RWPE2 (cell line): ENCODE measurements around the gene TEDC1.

Experiments used
- ATAC-seq: fragments of 200-7000 bp; cut with Tn5 transposase; 3 replicates; pipeline ENCODE4 v1.9.1; 2021; ENCODE audit warnings: low read depth
- DNase-seq: peaks from one replicate; pipeline ENCODE4 v3.0.0-alpha.2; 2020; ENCODE audit warnings: low spot score
- H3K27ac ChIP-seq: fragments of 450-650 bp; 2 replicates; pipeline ENCODE4 v1.5.1; 2017; ENCODE audit warnings: mild to moderate bottlenecking; ENCODE audit not compliant: poor library complexity, severe bottlenecking
- H3K27me3 ChIP-seq: fragments of 250-450 bp; sonication (Bioruptor Pico); 2 replicates; pipeline ENCODE4 v1.5.1; 2021; ENCODE audit warnings: mild to moderate bottlenecking, moderate library complexity; ENCODE audit not compliant: insufficient read depth, poor library complexity, severe bottlenecking
- H3K36me3 ChIP-seq: fragments of 250-450 bp; sonication (Bioruptor Pico); 2 replicates; pipeline ENCODE4 v1.5.1; 2020; ENCODE audit warnings: low read depth, mild to moderate bottlenecking, moderate library complexity
- H3K4me1 ChIP-seq: fragments of 250-450 bp; sonication (Bioruptor Pico); 2 replicates; pipeline ENCODE4 v1.5.1; 2021; ENCODE audit warnings: mild to moderate bottlenecking, moderate library complexity; ENCODE audit not compliant: insufficient read depth, poor library complexity, severe bottlenecking
- H3K4me3 ChIP-seq: fragments of 250-450 bp; sonication (Bioruptor Pico); 2 replicates; pipeline ENCODE4 v1.5.1; 2021; ENCODE audit warnings: mild to moderate bottlenecking, moderate library complexity; ENCODE audit not compliant: severe bottlenecking
- H3K9me3 ChIP-seq: fragments of 250-450 bp; sonication (Bioruptor Pico); 2 replicates; pipeline ENCODE4 v1.5.1; 2021; ENCODE audit warnings: mild to moderate bottlenecking, moderate library complexity; ENCODE audit not compliant: severe bottlenecking
- TF ChIP-seq, protein P1 (sequence below): fragments of 450-650 bp; IDR thresholded peaks from one replicate; pipeline ENCODE4 v1.5.1; 2017; ENCODE audit warnings: mild to moderate bottlenecking, moderate library complexity; ENCODE audit not compliant: poor library complexity, severe bottlenecking

The TEDC1 gene

DNA sequence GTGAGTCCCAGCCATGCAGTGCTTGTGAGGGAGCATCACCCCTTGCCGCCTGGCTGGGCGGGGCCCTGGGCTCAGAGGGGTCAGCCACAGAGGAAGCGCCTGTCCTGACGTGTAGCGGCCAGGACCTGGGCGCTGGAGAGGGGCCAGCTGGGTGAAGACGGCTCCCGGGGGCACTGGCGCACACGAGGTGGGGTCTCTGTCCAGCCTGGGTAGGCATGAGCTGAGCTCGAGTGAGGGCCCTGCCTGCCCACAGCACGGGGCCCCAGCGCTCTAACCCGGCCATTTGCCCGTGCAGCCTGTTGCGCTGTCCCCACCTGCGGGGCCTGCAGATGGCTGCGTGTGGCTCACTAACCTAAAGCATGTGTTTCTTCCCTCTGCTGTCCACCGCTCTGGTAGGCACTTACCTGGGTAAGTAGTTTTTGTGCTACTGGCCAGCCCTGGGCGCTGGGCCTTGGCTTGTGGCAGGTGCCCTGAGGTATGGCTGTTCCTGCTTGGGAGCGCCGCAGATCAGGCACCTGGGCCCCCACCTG, 23.0 kb upstream of the TEDC1 start:
- TF ChIP-seq, protein P1, sequence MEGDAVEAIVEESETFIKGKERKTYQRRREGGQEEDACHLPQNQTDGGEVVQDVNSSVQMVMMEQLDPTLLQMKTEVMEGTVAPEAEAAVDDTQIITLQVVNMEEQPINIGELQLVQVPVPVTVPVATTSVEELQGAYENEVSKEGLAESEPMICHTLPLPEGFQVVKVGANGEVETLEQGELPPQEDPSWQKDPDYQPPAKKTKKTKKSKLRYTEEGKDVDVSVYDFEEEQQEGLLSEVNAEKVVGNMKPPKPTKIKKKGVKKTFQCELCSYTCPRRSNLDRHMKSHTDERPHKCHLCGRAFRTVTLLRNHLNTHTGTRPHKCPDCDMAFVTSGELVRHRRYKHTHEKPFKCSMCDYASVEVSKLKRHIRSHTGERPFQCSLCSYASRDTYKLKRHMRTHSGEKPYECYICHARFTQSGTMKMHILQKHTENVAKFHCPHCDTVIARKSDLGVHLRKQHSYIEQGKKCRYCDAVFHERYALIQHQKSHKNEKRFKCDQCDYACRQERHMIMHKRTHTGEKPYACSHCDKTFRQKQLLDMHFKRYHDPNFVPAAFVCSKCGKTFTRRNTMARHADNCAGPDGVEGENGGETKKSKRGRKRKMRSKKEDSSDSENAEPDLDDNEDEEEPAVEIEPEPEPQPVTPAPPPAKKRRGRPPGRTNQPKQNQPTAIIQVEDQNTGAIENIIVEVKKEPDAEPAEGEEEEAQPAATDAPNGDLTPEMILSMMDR, result no peak
- no peak for ATAC-seq
- no peaks in the 10 kb centered on the region for H3K27me3 ChIP-seq
- no peaks in the 10 kb centered on the region for H3K9me3 ChIP-seq
- DNase-seq, result no peak
- H3K36me3 ChIP-seq, result peaks cover 59% of the 10 kb centered on the region
- H3K27ac ChIP-seq, result no peak overlapping the region
- H3K4me3 ChIP-seq, result no peak overlapping the region
- peaks cover 6% of the 10 kb centered on the region for H3K4me1 ChIP-seq

DNA sequence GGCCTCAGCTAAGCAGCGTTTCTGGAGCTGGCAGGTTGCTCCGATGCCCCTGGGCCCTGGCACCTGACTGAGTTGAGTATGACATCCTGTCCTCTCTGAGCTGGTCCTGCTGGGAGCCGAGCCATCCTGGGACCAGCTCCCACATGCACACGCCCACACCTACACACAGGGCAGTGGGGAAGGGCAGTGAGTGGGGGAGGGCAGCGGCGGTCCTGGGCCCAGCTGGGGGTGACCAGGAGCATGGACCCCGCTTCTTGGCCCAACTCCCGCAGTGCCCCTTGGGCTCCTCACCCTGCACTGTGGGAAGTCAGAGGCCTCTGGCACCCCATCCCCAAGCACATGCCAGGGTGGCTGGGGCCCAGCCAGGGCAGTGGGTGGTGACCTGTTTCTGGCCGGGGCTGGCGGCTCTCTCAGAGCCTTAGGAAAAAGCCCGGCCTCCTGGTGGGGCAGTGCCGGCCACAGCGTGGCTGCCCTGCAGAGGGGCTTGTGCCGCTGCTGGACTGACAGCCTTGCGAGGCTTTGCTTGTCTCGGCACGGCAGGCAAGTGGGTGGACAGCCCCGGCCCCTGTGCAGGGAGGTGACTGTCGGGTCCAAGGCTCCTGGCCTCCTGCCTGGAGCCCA, 22.3 kb upstream of the TEDC1 start:
- ATAC-seq (no peak), DNase-seq (no peak)
- no peak overlapping the region for H3K27ac ChIP-seq
- H3K4me1 ChIP-seq, result peaks cover 11% of the 10 kb centered on the region
- no peaks in the 10 kb centered on the region for H3K27me3 ChIP-seq
- H3K36me3 ChIP-seq, result peaks cover 51% of the 10 kb centered on the region
- no peaks in the 10 kb centered on the region for H3K9me3 ChIP-seq
- no peak overlapping the region for H3K4me3 ChIP-seq
- TF ChIP-seq, protein P1, result no peak

DNA sequence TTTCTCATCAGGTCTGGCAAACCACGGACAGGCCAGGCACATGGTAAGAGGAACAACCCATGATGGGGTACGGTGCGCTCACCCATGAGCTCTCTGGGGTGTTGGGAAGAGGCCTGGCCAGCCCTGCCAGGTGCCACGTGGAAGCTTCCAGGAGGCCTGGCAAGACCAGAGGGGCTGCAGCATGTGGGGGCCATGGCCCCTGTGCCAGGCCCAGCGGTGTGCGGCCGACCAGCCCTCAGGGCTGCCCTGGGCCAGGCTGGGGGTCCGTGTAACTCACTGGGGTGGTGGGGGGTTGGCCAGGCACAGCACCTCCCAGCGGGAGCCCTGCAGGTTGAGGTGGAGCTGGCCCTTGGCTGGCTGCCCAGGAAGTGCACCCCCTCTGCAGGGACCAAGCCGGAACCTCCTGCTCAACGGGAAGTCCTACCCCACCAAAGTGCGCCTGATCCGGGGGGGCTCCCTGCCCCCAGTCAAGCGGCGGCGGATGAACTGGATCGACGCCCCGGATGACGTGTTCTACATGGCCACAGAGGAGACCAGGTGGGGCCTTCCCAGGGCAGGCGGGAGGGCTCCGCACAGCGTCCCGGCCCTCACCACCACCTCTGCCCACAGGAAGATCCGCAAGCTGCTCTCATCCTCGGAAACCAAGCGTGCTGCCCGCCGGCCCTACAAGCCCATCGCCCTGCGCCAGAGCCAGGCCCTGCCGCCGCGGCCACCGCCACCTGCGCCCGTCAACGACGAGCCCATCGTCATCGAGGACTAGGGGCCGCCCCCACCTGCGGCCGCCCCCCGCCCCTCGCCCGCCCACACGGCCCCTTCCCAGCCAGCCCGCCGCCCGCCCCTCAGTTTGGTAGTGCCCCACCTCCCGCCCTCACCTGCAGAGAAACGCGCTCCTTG, 21.3 kb upstream of the TEDC1 start:
- DNase-seq (no peak), ATAC-seq (no peak)
- Histone ChIP-seq H3K4me3 (no peak overlapping the region), H3K4me1 (peaks cover 11% of the 10 kb centered on the region), H3K27ac (no peak overlapping the region), H3K36me3 (peaks cover 44% of the 10 kb centered on the region), H3K27me3 (no peaks in the 10 kb centered on the region), H3K9me3 (no peaks in the 10 kb centered on the region)
- TF ChIP-seq, protein P1, result no peak

DNA sequence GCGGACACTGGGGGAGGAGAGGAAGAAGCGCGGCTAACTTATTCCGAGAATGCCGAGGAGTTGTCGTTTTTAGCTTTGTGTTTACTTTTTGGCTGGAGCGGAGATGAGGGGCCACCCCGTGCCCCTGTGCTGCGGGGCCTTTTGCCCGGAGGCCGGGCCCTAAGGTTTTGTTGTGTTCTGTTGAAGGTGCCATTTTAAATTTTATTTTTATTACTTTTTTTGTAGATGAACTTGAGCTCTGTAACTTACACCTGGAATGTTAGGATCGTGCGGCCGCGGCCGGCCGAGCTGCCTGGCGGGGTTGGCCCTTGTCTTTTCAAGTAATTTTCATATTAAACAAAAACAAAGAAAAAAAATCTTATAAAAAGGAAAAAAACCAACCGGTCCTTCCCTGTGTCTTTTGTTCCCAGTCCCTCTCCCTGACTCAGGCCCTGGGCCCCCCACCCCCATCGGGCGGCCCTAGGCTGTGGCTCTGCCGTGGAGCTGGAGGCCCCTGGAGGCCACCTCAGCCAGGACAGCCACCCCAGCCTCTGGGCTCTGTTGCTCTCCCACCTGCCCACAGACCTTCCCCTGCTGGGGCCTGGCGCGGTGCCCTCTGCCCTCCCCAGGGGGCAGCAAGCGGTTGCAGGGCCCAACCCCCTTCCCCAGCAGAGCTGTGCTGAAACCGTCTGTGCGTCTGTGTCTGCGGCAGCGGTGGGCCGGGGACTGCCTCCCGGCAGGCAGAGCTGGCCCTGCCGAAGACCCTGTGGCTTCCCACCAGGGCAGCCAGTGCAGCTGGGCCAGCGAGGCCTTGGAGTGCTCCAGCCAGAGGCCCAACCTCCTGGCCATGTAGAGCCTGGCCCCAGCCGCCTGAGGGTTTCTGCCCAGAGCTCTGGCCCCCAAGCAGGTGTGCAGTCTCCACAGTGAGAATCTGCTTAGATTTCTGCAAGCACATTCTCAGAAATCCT, 20.4 kb upstream of the TEDC1 start:
- no peak for DNase-seq
- Histone ChIP-seq H3K4me1 (peaks cover 5% of the 10 kb centered on the region), H3K27ac (no peak overlapping the region), H3K4me3 (no peak overlapping the region), H3K36me3 (peaks cover 34% of the 10 kb centered on the region), H3K9me3 (no peaks in the 10 kb centered on the region), H3K27me3 (no peaks in the 10 kb centered on the region)
- ATAC-seq, result no peak
- TF ChIP-seq, protein P1, result no peak
